H9 (cell line): Measurements from ENCODE around the gene MTFR2. TPM values are rescaled to one million over a fixed set of nuclear protein-coding genes. Genes with fewer than 3 reads are reported as not detected.

Experiments used
- DNase-seq: peaks from one replicate; pipeline ENCODE4 v3.0.0-alpha.2; 2017
- H2AFZ ChIP-seq: one replicate; pipeline ENCODE4 v1.6.1; 2013; ENCODE audit warnings: mild to moderate bottlenecking, low read length, control low read depth, moderate library complexity
- H2AK5ac ChIP-seq: 2 replicates; pipeline ENCODE4 v1.6.1; 2013; ENCODE audit warnings: low read length, control low read depth, mixed read lengths; ENCODE audit not compliant: insufficient read length
- H2BK120ac ChIP-seq: one replicate; pipeline ENCODE4 v1.6.1; 2013; ENCODE audit warnings: low read depth, mild to moderate bottlenecking, low read length, control low read depth, inconsistent platforms; ENCODE audit not compliant: poor library complexity, severe bottlenecking
- H2BK12ac ChIP-seq: 2 replicates; pipeline ENCODE4 v1.6.1; 2013; ENCODE audit warnings: low read length, control low read depth, mixed read lengths, low read depth; ENCODE audit not compliant: insufficient read length
- H2BK15ac ChIP-seq: 2 replicates; pipeline ENCODE4 v1.6.1; 2013; ENCODE audit warnings: low read depth, low read length, control low read depth
- H2BK20ac ChIP-seq: one replicate; pipeline ENCODE4 v1.6.1; 2013; ENCODE audit warnings: low read depth, mild to moderate bottlenecking, low read length, control low read depth, inconsistent platforms; ENCODE audit not compliant: poor library complexity, severe bottlenecking
- H2BK5ac ChIP-seq: 2 replicates; pipeline ENCODE4 v1.6.1; 2013; ENCODE audit warnings: low read length, control low read depth, mixed read lengths; ENCODE audit not compliant: insufficient read length
- H3K14ac ChIP-seq: 2 replicates; pipeline ENCODE4 v1.6.1; 2013; ENCODE audit warnings: low read length, control low read depth; ENCODE audit not compliant: insufficient read depth
- H3K18ac ChIP-seq: 2 replicates; pipeline ENCODE4 v1.6.1; 2013; ENCODE audit warnings: low read depth, mild to moderate bottlenecking, mixed read lengths, low read length, control low read depth; ENCODE audit not compliant: insufficient read length
- H3K23ac ChIP-seq: 2 replicates; pipeline ENCODE4 v1.6.1; 2013; ENCODE audit warnings: low read length, control low read depth, mixed read lengths, low read depth; ENCODE audit not compliant: insufficient read length
- H3K23me2 ChIP-seq: 2 replicates; pipeline ENCODE4 v1.6.1; 2013; ENCODE audit warnings: low read depth, mild to moderate bottlenecking, mixed read lengths, low read length, control low read depth; ENCODE audit not compliant: insufficient read length, poor library complexity, severe bottlenecking
- H3K27ac ChIP-seq: 2 replicates; pipeline ENCODE4 v1.5.1; 2013; ENCODE audit warnings: low read length, control low read depth, mixed read lengths, low read depth; ENCODE audit not compliant: insufficient read length
- H3K27me3 ChIP-seq: 2 replicates; pipeline ENCODE4 v1.6.1; 2013; ENCODE audit warnings: low read length, control low read depth, inconsistent platforms; ENCODE audit not compliant: insufficient read depth
- H3K4ac ChIP-seq: 2 replicates; pipeline ENCODE4 v1.6.1; 2013; ENCODE audit warnings: low read depth, mild to moderate bottlenecking, control low read depth, inconsistent platforms, low read length, moderate library complexity
- H3K4me1 ChIP-seq: 2 replicates; pipeline ENCODE4 v1.6.1; 2013; ENCODE audit warnings: low read length, control low read depth, inconsistent platforms; ENCODE audit not compliant: insufficient read depth
- H3K4me2 ChIP-seq: 2 replicates; pipeline ENCODE4 v1.6.1; 2013; ENCODE audit warnings: low read length, control low read depth, mixed read lengths; ENCODE audit not compliant: insufficient read length, insufficient read depth
- H3K56ac ChIP-seq: 2 replicates; pipeline ENCODE4 v1.6.1; 2013; ENCODE audit warnings: low read depth, mild to moderate bottlenecking, mixed read lengths, low read length, control low read depth; ENCODE audit not compliant: insufficient read length
- H3K79me1 ChIP-seq: 2 replicates; pipeline ENCODE4 v1.6.1; 2013; ENCODE audit warnings: low read depth, mild to moderate bottlenecking, moderate library complexity, low read length, control low read depth, inconsistent platforms; ENCODE audit not compliant: insufficient read depth, poor library complexity, severe bottlenecking
- H3K79me2 ChIP-seq: 2 replicates; pipeline ENCODE4 v1.6.1; 2013; ENCODE audit warnings: low read length, control low read depth, inconsistent platforms; ENCODE audit not compliant: insufficient read depth
- H3K9ac ChIP-seq: 2 replicates; pipeline ENCODE4 v1.6.1; 2013; ENCODE audit warnings: low read length, control low read depth, mixed read lengths; ENCODE audit not compliant: insufficient read length; ENCODE audit errors: extremely low read depth
- H3K9me3 ChIP-seq: one replicate; pipeline ENCODE4 v1.6.1; 2013; ENCODE audit warnings: low read depth, low read length, inconsistent platforms; ENCODE audit not compliant: control insufficient read depth
- H3T11ph ChIP-seq: one replicate; pipeline ENCODE4 v1.6.1; 2013; ENCODE audit warnings: mild to moderate bottlenecking, low read length, control low read depth, inconsistent platforms
- H4K20me1 ChIP-seq: one replicate; pipeline ENCODE4 v1.6.1; 2013; ENCODE audit not compliant: control insufficient read depth, insufficient read length, insufficient read depth
- H4K5ac ChIP-seq: 2 replicates; pipeline ENCODE4 v1.6.1; 2013; ENCODE audit warnings: low read depth, mild to moderate bottlenecking, mixed read lengths, low read length, control low read depth; ENCODE audit not compliant: insufficient read length
- H4K8ac ChIP-seq: replicated peaks from 2 replicates; pipeline ENCODE4 v1.6.1; 2013; ENCODE audit warnings: low read length, control low read depth, mixed read lengths, low read depth; ENCODE audit not compliant: insufficient read length
- H4K91ac ChIP-seq: 2 replicates; pipeline ENCODE4 v1.6.1; 2013; ENCODE audit warnings: low read depth, mild to moderate bottlenecking, moderate library complexity, mixed read lengths, low read length, control low read depth; ENCODE audit not compliant: insufficient read length
- H3K27ac Mint-ChIP-seq, 3 experiments: 2 replicates in 2 of 3; 3 replicates in 1 of 3; pipeline ENCODE4 v1.8.0; 2020 to 2021; ENCODE audit warnings: mixed read lengths in 3 of 3, mild to moderate bottlenecking in 1 of 3, moderate library complexity in 1 of 3
- H3K27me3 Mint-ChIP-seq: 2 replicates; pipeline ENCODE4 v1.8.0; 2021; ENCODE audit warnings: low read depth, mild to moderate bottlenecking, moderate library complexity, mixed read lengths
- H3K36me3 Mint-ChIP-seq, 3 experiments: 2 replicates in 2 of 3; 3 replicates in 1 of 3; pipeline ENCODE4 v1.8.0; 2020 to 2021; ENCODE audit warnings: low read depth in 3 of 3, mixed read lengths in 3 of 3; ENCODE audit not compliant: insufficient read depth in 1 of 3
- H3K4me1 Mint-ChIP-seq, 2 experiments: 2 replicates each; pipeline ENCODE4 v1.8.0; 2020; ENCODE audit warnings: mixed read lengths in 2 of 2
- H3K4me3 Mint-ChIP-seq, 2 experiments: 2 replicates in 1 of 2; 3 replicates in 1 of 2; pipeline ENCODE4 v1.8.0; 2020 to 2021; ENCODE audit warnings: mild to moderate bottlenecking in 2 of 2, mixed read lengths in 2 of 2, moderate library complexity in 1 of 2
- H3K9me3 Mint-ChIP-seq, 2 experiments: 2 replicates in 1 of 2; 3 replicates in 1 of 2; pipeline ENCODE4 v1.8.0; 2020; ENCODE audit warnings: mild to moderate bottlenecking in 2 of 2, mixed read lengths in 2 of 2, moderate library complexity in 1 of 2
- CTCF ChIP-seq: fragments of 200-600 bp; sonication (generic); conservative IDR thresholded peaks from 3 replicates; pipeline ENCODE4 v1.8.0; 2021; ENCODE audit warnings: antibody characterized with exemption, mild to moderate bottlenecking
- WGBS: extraction: QIAGEN DNeasy Blood & Tissue Kit; methylation state at CpG from one replicate; pipeline ENCODE4 v1.1.7; 2013; ENCODE audit warnings: missing lambda C conversion rate, low lambda C conversion rate, mixed read lengths; ENCODE audit not compliant: insufficient read length; ENCODE audit errors: extremely low coverage; 5-methylcytosine and 5-hydroxymethylcytosine counted together
- total RNA-seq: library from RNA; stranded (reverse); gene quantifications from 2 replicates; pipeline ENCODE4 v1.2.1, GENCODE V29; 2021

The MTFR2 gene
- total RNA-seq, 1 experiment from 2014 or later = 11.8 TPM

GRCh38 chr6:136213012-136213539, 37.0 kb downstream of the MTFR2 start:
- Mint-ChIP-seq H3K27ac (no peak overlapping the region), H3K27me3 (no peaks in the 10 kb centered on the region), H3K4me1 (peaks cover 0 to 3% of the 10 kb centered on the region in 2 experiments; a peak in 2 of 4 replicates), H3K4me3 (no peak overlapping the region), H3K36me3 (no peaks in the 10 kb centered on the region), H3K9me3 (no peaks in the 10 kb centered on the region)
- Histone ChIP-seq H4K20me1 (no peaks in the 10 kb centered on the region), H3K4me1 (no peaks in the 10 kb centered on the region), H3K56ac (no peak overlapping the region), H3K4me2 (no peak overlapping the region), H2BK120ac (no peak overlapping the region), H4K8ac (no peak overlapping the region), H2AFZ (no peak overlapping the region), H2BK20ac (no peak overlapping the region), H2BK15ac (no peak overlapping the region), H2BK12ac (no peak overlapping the region), H3K9ac (no peak overlapping the region), H2BK5ac (no peak overlapping the region), H3T11ph (no peak overlapping the region), H3K4ac (no peak overlapping the region), H3K9me3 (no peaks in the 10 kb centered on the region), H4K91ac (no peak overlapping the region), H3K18ac (no peak overlapping the region), H3K27ac (no peak overlapping the region), H3K79me2 (no peaks in the 10 kb centered on the region), H3K79me1 (no peaks in the 10 kb centered on the region), H3K23me2 (no peaks in the 10 kb centered on the region), H3K23ac (no peak overlapping the region), H3K14ac (no peak overlapping the region), H2AK5ac (no peak overlapping the region), H4K5ac (no peak overlapping the region), H3K27me3 (no peaks in the 10 kb centered on the region)
- no peak for TF ChIP-seq CTCF
- no CpG with 5 or more reads among the region's 5 CpGs for WGBS
- DNase-seq = no peak
